Activated CD4-positive, alpha-beta memory T cell treated with anti-CD3 and anti-CD28 coated beads, Interleukin-2, amount 10 ng/mL, durations not matched to agents 7 days and 5 days (primary cell): ENCODE results near the gene PCSK5. TPM values are rescaled to one million over a fixed set of nuclear protein-coding genes. Genes with fewer than 3 reads are reported as not detected.

ENCODE experiments used
- CTCF ChIA-PET: fragments of 350-600 bp; sonication (Branson Sonifier 250); formaldehyde crosslinking; loops from one replicate; lab custom pipeline; 2021; ENCODE audit warnings: antibody characterized with exemption, inconsistent platforms; lab: Charles Lee
- POLR2A ChIA-PET: fragments of 350-600 bp; sonication (Branson Sonifier 250); formaldehyde crosslinking; loops from one replicate; lab custom pipeline; 2021; ENCODE audit warnings: antibody characterized with exemption; lab: Charles Lee
- DNase-seq: peaks from one replicate; pipeline ENCODE4 v3.0.0-alpha.2; 2020
- H3K27ac Mint-ChIP-seq: one replicate; pipeline ENCODE4 v1.8.0; 2021; ENCODE audit warnings: mild to moderate bottlenecking, mixed read lengths
- H3K27me3 Mint-ChIP-seq: one replicate; pipeline ENCODE4 v1.8.0; 2021; ENCODE audit warnings: mixed read lengths
- H3K36me3 Mint-ChIP-seq: one replicate; pipeline ENCODE4 v1.8.0; 2021; ENCODE audit warnings: low read depth, mixed read lengths
- H3K4me1 Mint-ChIP-seq: one replicate; pipeline ENCODE4 v1.8.0; 2021; ENCODE audit warnings: mixed read lengths
- H3K4me3 Mint-ChIP-seq: one replicate; pipeline ENCODE4 v1.8.0; 2021; ENCODE audit warnings: mild to moderate bottlenecking, mixed read lengths
- H3K9me3 Mint-ChIP-seq: one replicate; pipeline ENCODE4 v1.8.0; 2021; ENCODE audit warnings: mixed read lengths
- total RNA-seq, 2 experiments: library from RNA; stranded (reverse); gene quantifications; one replicate each; pipeline ENCODE4 v1.2.3, GENCODE V29; 2021

PCSK5 gene
- total RNA-seq, 2 experiments from 2014 or later: 1.2 to 1.7 TPM

DNA sequence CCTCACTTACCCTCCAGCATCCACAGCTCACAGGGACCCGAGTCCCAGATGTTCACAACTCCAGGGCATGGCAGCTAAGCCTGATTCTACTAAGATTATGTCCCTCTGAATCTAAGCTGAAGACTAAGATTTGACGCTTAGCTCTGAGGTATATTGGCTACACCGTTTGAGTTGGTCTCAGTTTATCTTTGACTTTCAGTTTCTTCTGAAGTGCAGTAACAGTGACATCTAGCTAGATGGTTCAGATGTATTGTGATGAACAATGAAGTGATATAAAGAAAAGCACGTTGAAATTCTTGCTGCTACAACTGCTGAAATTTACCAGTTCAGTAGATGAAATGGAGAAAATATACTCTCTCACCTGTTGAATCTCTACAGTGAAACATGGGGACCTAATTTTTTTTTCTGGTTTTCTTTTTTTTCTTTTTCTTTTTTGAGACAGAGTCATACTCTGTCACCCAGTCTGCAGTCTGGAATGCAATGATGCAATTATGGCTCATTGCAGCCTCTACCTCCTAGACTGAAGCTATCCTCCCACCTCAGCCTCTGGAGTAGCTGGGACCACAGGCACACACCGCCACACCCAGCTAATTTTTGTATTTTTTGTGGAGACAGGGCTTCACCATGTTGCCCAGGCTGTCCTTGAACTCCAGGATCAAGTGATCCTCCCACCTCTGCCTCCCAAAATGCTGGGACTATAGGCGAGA is 488.0 kb downstream of the PCSK5 start:
- CTCF ChIA-PET: interaction anchor here (1.8 kb wide), 1 partner anchor 15 kb away, joined by 6 read pairs; the partner anchor contains the start of gene RFK
- peaks cover 1% of the 10 kb centered on the region for H3K4me1 Mint-ChIP-seq

DNA sequence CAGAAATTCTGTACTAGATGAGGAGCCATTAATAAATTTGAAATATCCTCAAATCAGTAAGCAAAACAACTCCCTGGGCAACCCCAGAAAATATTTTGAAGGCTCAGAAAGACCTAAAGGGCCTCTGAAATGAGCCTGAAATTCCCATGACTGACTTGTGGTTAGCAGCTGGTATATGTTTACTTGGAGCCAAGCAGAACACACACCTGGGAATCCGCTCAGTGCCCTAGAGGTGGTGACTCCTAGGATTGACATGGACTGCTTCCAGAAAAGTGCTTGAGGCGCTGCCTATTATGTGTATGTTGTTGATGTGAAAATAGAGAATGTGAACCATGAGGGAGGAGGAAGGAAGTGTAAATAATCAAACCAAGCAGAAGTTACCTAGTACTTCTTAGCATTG is 489.0 kb downstream of the PCSK5 start:
- Mint-ChIP-seq H3K27ac (no peak overlapping the region), H3K4me3 (no peak overlapping the region), H3K4me1 (no peaks in the 10 kb centered on the region), H3K27me3 (no peaks in the 10 kb centered on the region), H3K36me3 (peaks cover 14% of the 10 kb centered on the region), H3K9me3 (no peaks in the 10 kb centered on the region)
- CTCF ChIA-PET: no interaction called here
- DNase-seq: no peak
- POLR2A ChIA-PET: no interaction called here

More for the DNA sequence above, 488.0 kb downstream of the PCSK5 start:
- no peak for DNase-seq
- Mint-ChIP-seq H3K36me3 (peaks cover 8% of the 10 kb centered on the region), H3K9me3 (no peaks in the 10 kb centered on the region), H3K27me3 (no peaks in the 10 kb centered on the region), H3K4me3 (no peak overlapping the region), H3K27ac (no peak overlapping the region)
- POLR2A ChIA-PET: no interaction called here

DNA sequence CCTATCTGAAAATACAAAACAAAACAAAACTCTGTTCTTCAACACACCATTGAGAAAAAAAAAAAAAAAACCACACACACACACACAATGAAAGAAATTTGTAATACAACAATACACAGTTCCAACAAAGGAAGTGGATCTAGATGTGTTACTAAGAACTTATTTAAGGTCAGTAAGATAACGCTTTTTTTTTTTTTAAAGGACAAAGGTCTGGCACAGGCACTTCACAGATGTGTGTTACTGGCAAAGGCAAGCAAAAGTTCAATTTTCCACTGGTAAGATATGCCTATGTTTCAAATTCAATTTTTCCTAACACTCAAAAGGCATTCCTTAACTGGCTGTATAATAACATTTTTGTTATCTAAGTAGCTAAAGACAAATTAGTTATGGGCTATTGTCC is 500.2 kb downstream of the PCSK5 start:
- ChIA-PET CTCF (no interaction called here), POLR2A (no interaction called here)
- DNase-seq: no peak
- peaks cover 48% of the 10 kb centered on the region for H3K36me3 Mint-ChIP-seq
- no peaks in the 10 kb centered on the region for H3K27me3 Mint-ChIP-seq
- H3K4me1 Mint-ChIP-seq: peaks cover 40% of the 10 kb centered on the region
- H3K9me3 Mint-ChIP-seq: peaks cover 2% of the 10 kb centered on the region
- H3K27ac Mint-ChIP-seq: no peak overlapping the region
- no peak overlapping the region for H3K4me3 Mint-ChIP-seq

DNA sequence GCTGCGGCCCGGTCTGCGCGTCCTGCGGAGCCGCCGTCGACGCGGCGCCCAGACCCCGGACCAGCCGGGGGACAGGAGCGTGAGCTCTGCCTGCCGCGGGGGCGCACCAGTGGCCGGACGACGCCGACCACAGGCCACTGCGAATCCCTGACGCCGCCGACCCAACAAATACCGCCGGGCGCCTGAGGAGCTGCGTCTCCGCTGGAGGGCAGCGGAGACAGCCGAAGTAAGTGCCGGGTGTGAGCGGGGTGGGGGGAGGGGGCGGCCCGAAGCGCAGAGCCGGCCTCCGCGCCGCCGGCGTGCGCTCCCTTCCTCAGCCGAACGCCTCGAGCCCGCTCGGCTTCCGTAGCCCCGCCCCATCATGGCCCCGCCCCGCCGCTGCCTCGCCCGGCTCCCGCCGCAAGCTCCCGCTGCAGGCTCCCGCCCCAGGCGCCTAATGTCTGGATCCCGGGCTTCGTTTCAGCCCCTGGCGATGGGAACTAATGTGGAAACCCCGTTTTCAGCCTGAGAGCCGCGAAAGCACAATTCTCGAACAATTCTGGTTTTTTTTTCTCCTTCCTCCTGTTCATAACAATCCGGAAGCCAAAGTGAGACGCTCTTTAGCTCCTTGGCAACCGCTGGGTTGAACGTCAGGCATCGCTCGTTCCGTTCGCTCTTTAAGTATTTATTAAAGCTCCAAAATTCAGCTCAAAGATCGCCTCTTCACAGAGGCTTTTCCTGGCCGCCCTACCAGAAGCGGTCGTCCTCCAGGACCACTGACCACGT is 503.9 kb downstream of the PCSK5 start, which contains the start of gene RFK:
Gene RFK (minus strand): TSS at position 232 of the 765 bp plus-strand sequence. CDS start 255 bp downstream, outside the sequence.
- DNase-seq: peak; percentile 94
- Mint-ChIP-seq H3K4me3 (peak within 1 kb of the TSS; percentile 86), H3K4me1 (peaks cover 37% of the 10 kb centered on the region), H3K27ac (peak within 1 kb of the TSS; percentile 96), H3K36me3 (peaks cover 21% of the 10 kb centered on the region), H3K9me3 (peaks cover 2% of the 10 kb centered on the region), H3K27me3 (no peaks in the 10 kb centered on the region)
- ChIA-PET CTCF (interaction anchor here (0.7 to 3.5 kb wide), 20 partner anchors 8 to 773 kb away, joined by 3 to 18 read pairs (median 4); partner anchors contain the start of gene GCNT1), POLR2A (interaction anchor here (0.6 to 2.7 kb wide), 22 partner anchors 8 to 1442 kb away, joined by 3 to 18 read pairs (median 4); partner anchors contain the start of genes C9orf40, CARNMT1, GCNT1 and NMRK1)

DNA sequence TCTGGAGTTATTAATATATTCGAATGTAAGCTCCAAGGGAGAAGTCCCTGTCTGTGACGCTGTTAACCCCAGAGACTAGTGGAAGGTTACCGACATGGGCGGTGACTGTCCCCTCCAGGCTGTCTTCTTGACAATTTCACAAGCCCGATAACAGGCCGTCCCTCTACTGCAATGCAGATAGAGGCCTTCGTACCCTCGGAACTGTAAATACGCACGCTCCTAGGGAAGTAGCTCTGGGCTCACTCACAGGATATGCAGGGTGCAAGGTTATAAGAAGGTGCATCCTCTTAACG is 504.4 kb downstream of the PCSK5 start:
- CTCF ChIA-PET: interaction anchor here (0.7 to 3.5 kb wide), 16 partner anchors 8 to 772 kb away, joined by 3 to 18 read pairs (median 4); partner anchors contain the start of gene GCNT1
- Mint-ChIP-seq H3K9me3 (peaks cover 2% of the 10 kb centered on the region), H3K27ac (peak overlapping the region; percentile 96), H3K36me3 (peaks cover 19% of the 10 kb centered on the region), H3K27me3 (no peaks in the 10 kb centered on the region), H3K4me1 (peaks cover 39% of the 10 kb centered on the region), H3K4me3 (peak overlapping the region; percentile 86)
- DNase-seq: peak; percentile 64
- POLR2A ChIA-PET: interaction anchor here (0.6 to 2.7 kb wide), 13 partner anchors 10 to 1367 kb away, joined by 3 to 18 read pairs (median 6); partner anchors contain the start of genes CARNMT1, GCNT1, NMRK1 and OSTF1

DNA sequence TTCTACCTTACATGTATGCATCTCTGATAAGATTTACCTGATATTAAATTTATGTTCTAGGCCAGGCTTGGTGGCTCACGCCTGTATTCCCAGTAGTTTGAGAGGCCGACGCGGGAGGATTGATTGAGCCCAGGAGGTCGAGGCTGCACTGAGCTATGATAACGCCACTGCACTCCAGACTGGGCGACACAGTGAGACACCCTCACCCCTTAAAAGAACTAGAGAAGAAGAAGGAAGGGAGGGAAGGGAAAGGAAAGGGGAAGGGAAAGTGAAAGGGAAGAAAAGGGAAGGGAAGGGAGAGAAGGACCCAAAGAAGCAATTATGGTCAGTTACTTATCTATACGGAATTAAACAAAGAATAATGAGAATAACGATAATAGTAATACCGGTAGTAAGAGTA is 504.9 kb downstream of the PCSK5 start:
- DNase-seq: no peak
- Mint-ChIP-seq H3K9me3 (peaks cover 2% of the 10 kb centered on the region), H3K4me3 (peak overlapping the region; percentile 19), H3K27ac (peak overlapping the region; percentile 12), H3K36me3 (peaks cover 19% of the 10 kb centered on the region), H3K27me3 (no peaks in the 10 kb centered on the region), H3K4me1 (peaks cover 42% of the 10 kb centered on the region)
- CTCF ChIA-PET: interaction anchor here (1.1 to 3.3 kb wide), 5 partner anchors 9 to 772 kb away, joined by 3 to 18 read pairs (median 11); no protein-coding TSS in a partner anchor
- POLR2A ChIA-PET: interaction anchor here (1.0 to 2.7 kb wide), 9 partner anchors 10 to 1367 kb away, joined by 3 to 18 read pairs (median 6); partner anchors contain the start of genes CARNMT1, GCNT1, NMRK1 and OSTF1

DNA sequence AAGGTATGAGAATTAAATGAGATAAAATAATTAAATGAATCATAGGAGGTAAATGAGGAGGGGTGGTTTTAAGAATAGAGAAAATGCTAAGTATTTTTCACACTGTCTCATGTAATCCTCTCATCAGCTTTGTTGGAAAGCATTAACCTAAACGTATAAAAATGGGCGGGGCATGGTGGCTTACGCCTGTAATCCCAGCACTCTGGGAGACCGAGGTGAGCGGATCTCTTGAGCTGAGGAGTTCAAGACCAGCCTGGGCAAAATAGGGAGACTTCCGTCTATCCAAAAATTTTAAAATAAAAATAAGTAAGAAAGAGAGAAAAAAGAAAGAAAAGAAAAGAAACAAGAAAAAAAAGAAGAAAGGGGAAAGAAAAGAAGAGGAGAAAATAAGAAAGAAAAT is 505.7 kb downstream of the PCSK5 start:
- no peak overlapping the region for H3K4me3 Mint-ChIP-seq
- POLR2A ChIA-PET: no interaction called here
- CTCF ChIA-PET: interaction anchor here (1.5 kb wide), 1 partner anchor 46 kb away, joined by 5 read pairs; no protein-coding TSS in a partner anchor
- no peak for DNase-seq
- H3K27ac Mint-ChIP-seq: no peak overlapping the region
- peaks cover 41% of the 10 kb centered on the region for H3K4me1 Mint-ChIP-seq
- no peaks in the 10 kb centered on the region for H3K27me3 Mint-ChIP-seq
- H3K9me3 Mint-ChIP-seq: peaks cover 2% of the 10 kb centered on the region
- H3K36me3 Mint-ChIP-seq: peaks cover 14% of the 10 kb centered on the region

DNA sequence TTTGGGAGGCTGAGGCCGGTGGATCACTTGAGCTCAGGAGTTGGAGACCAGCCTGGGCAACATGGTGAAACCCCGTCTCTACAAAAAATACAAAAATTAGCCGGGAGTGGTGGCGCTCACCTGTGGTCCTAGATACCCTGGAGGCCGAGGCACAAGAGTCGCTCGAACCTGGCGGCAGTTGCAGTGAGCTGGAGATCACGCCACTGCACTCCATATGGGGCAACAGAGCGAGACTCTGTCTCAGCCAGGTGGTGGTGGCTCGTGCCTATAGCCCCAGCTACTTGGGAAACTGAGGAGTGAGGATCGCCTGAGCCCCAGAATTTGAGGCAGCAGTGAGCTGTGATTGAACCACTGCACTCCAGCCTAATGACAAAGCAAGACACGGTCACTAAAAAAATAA is 506.1 kb downstream of the PCSK5 start:
- Mint-ChIP-seq H3K36me3 (peaks cover 14% of the 10 kb centered on the region), H3K27ac (no peak overlapping the region), H3K4me3 (no peak overlapping the region), H3K27me3 (no peaks in the 10 kb centered on the region), H3K9me3 (peaks cover 2% of the 10 kb centered on the region), H3K4me1 (peaks cover 43% of the 10 kb centered on the region)
- DNase-seq: no peak
- ChIA-PET CTCF (no interaction called here), POLR2A (no interaction called here)

DNA sequence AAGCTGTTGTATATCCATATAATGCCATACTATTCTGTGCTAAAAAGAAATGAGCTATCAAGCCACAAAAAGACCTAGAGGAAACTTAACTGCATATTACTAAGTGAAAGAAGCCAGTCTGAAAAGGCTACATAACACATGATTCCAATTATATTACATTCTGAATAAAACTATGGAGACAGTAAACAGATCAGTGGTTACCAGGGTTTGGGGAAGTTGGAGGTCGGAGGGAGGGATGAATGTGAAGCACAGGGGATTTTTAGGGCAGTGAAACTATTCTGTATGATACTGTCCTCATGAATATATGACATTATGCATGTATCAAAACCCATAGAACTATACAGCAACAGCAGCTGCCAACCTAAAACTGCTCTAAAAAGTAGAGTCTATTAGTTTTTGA is 509.4 kb downstream of the PCSK5 start:
- Mint-ChIP-seq H3K36me3 (no peaks in the 10 kb centered on the region), H3K4me3 (no peak overlapping the region), H3K27me3 (no peaks in the 10 kb centered on the region), H3K4me1 (peaks cover 42% of the 10 kb centered on the region), H3K9me3 (no peaks in the 10 kb centered on the region), H3K27ac (no peak overlapping the region)
- POLR2A ChIA-PET: no interaction called here
- CTCF ChIA-PET: interaction anchor here (1.0 to 1.1 kb wide), 2 partner anchors 29 to 304 kb away, joined by 3 read pairs; no protein-coding TSS in a partner anchor
- no peak for DNase-seq

DNA sequence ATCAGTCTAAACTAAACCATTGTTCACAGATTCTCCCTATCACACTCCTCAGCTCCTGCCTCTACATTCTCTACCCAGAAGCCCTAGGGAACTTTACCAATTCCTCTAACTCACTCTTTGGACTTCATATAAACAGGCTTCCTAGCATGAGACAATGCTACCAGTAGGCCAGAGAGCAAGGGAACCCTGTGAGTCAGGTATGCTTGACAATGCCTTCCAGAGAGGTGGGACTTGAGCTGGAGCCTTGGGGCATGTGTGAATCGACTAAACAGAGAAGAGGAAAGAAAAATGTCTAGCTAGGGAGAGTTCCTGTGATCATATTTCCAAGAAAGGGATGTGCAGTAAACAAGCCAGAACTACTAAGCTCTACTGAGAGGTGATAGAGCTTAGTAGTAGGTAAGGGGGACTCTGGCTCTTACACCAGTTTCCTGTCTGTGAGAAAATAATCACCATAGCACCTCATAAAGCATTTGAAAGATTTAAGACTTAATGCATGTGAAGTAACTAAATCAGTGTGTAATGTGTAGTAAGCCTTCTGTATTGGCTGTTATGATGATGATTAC is 510.1 kb downstream of the PCSK5 start:
- no peaks in the 10 kb centered on the region for H3K9me3 Mint-ChIP-seq
- no peaks in the 10 kb centered on the region for H3K27me3 Mint-ChIP-seq
- peaks cover 41% of the 10 kb centered on the region for H3K4me1 Mint-ChIP-seq
- no peak overlapping the region for H3K4me3 Mint-ChIP-seq
- H3K36me3 Mint-ChIP-seq: no peaks in the 10 kb centered on the region
- peak overlapping the region; percentile 0 for H3K27ac Mint-ChIP-seq
- no peak for DNase-seq
- ChIA-PET POLR2A (no interaction called here), CTCF (interaction anchor here (1.0 to 1.1 kb wide), 4 partner anchors 28 to 303 kb away, joined by 3 to 4 read pairs (median 4); no protein-coding TSS in a partner anchor)

DNA sequence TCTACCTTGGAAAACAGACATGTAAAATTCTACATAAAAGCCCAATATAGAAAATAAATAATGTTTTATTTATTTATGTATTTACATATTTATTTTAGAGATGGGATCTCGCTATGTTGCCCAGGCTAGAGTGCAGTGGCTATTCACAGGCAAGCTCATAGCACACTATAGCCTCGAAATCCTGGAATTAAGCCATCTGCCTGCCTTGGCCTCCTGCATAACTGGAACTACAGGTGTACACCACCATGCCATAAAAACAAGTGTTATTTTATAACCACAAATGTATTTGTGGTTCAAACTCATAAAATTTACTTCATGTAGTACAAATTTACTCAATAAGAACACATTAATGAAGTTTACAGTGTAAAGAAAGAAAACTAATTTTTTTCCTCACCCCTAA is 510.7 kb downstream of the PCSK5 start:
- Mint-ChIP-seq H3K27ac (no peak overlapping the region), H3K27me3 (no peaks in the 10 kb centered on the region), H3K4me1 (peaks cover 37% of the 10 kb centered on the region), H3K4me3 (no peak overlapping the region), H3K9me3 (no peaks in the 10 kb centered on the region), H3K36me3 (no peaks in the 10 kb centered on the region)
- no peak for DNase-seq
- ChIA-PET CTCF (interaction anchor here (1.1 kb wide), 2 partner anchors 44 to 257 kb away, joined by 4 read pairs; no protein-coding TSS in a partner anchor), POLR2A (no interaction called here)

DNA sequence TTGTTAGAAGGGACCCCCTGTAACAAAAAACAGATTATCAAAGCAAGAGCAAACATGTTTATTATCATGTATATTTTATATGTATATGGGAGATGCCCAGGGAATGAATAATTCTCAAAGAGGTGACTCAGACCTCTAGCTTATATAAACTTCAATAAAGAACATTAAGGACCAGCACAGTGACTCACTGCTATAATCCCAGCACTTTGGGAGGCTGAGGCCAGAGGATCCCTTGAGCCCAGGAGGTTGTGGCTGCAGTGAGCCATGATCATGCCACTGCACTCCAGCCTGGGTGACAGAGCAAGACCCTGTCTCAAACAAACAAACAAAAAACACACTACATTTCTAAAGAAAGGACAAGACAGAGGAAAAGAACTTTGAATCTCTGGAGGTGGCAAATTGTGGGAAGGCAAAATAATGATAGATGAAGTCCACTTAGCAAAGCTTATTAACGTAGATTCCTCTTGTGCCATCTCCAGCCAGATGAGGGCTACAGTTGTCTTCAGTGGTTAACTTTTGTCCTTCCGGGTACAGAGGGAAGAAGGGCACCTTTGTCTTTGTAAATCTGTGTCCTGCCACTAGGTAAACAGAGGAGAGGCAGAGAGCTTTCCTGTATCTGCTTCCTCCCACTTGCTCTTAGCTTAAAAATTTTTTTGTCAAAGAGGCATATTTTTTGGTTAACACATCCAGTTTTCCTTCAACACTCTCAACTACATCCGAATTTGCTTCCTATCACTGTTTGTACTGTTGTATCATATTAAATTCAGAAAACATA is 511.3 kb downstream of the PCSK5 start:
- ChIA-PET CTCF (interaction anchor here (0.9 to 1.7 kb wide), 6 partner anchors 8 to 306 kb away, joined by 3 to 11 read pairs (median 4); partner anchors contain the start of gene RFK), POLR2A (interaction anchor here (1.0 kb wide), 1 partner anchor 8 kb away, joined by 4 read pairs; the partner anchor contains the start of gene RFK)
- Mint-ChIP-seq H3K27ac (no peak overlapping the region), H3K4me3 (no peak overlapping the region), H3K27me3 (no peaks in the 10 kb centered on the region), H3K4me1 (peaks cover 37% of the 10 kb centered on the region), H3K36me3 (no peaks in the 10 kb centered on the region), H3K9me3 (no peaks in the 10 kb centered on the region)
- no peak for DNase-seq
